IPS-18a (cell line): ENCODE data around the gene ZFTA.

ENCODE experiments used
- H3K27ac ChIP-seq: one replicate; pipeline ENCODE4 v1.5.1; 2013; ENCODE audit warnings: low read length
- H3K27me3 ChIP-seq: one replicate; pipeline ENCODE4 v1.6.1; 2013; ENCODE audit warnings: mild to moderate bottlenecking, low read length; ENCODE audit not compliant: control insufficient read depth, insufficient read depth
- H3K36me3 ChIP-seq: one replicate; pipeline ENCODE4 v1.6.1; 2013; ENCODE audit warnings: low read depth, low read length; ENCODE audit not compliant: control insufficient read depth
- H3K4me1 ChIP-seq: one replicate; pipeline ENCODE4 v1.6.1; 2013; ENCODE audit warnings: low read depth, low read length; ENCODE audit not compliant: control insufficient read depth
- H3K4me3 ChIP-seq: one replicate; pipeline ENCODE4 v1.5.1; 2013; ENCODE audit warnings: low read length
- H3K9ac ChIP-seq: one replicate; pipeline ENCODE4 v1.6.1; 2013; ENCODE audit warnings: mild to moderate bottlenecking, low read length, moderate library complexity
- H3K9me3 ChIP-seq: one replicate; pipeline ENCODE4 v1.6.1; 2013; ENCODE audit warnings: low read depth, low read length; ENCODE audit not compliant: control insufficient read depth

The ZFTA gene

DNA sequence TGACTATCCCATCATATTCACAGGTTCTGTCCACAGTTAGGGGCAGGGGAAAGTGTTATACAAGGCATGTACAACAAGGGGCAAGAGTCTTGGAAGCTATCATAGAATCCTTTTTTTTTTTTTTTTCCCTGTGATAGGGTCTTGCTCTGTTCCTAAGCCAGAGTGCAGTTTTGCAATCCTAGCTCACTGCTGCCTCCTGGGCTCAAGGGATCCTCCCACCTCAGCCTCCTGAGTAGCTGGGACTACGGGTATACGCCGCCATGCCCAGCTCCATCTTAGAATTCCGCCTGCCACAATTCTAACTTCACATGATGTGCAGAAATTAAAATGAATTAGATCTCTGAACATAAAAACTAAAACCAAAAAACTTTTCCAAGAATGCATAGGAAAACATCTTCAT, 31.7 kb downstream of the ZFTA start:
- Histone ChIP-seq H3K36me3 (no peaks in the 10 kb centered on the region), H3K9me3 (no peaks in the 10 kb centered on the region), H3K4me1 (no peaks in the 10 kb centered on the region), H3K9ac (no peak overlapping the region), H3K27ac (no peak overlapping the region), H3K27me3 (no peaks in the 10 kb centered on the region), H3K4me3 (no peak overlapping the region)

GRCh38 chr11:63729326-63729725, 39.2 kb downstream of the ZFTA start:
- Histone ChIP-seq H3K27ac (no peak overlapping the region), H3K4me3 (no peak overlapping the region), H3K36me3 (no peaks in the 10 kb centered on the region), H3K9ac (no peak overlapping the region), H3K4me1 (no peaks in the 10 kb centered on the region), H3K9me3 (no peaks in the 10 kb centered on the region), H3K27me3 (no peaks in the 10 kb centered on the region)

- H3K4me1 ChIP-seq, result no peaks in the 10 kb centered on the region
- H3K27me3 ChIP-seq, result no peaks in the 10 kb centered on the region
- H3K27ac ChIP-seq, result no peak overlapping the region
- H3K9ac ChIP-seq, result no peak overlapping the region
- H3K36me3 ChIP-seq, result peaks cover 8% of the 10 kb centered on the region
- H3K9me3 ChIP-seq, result no peaks in the 10 kb centered on the region
- H3K4me3 ChIP-seq, result no peak overlapping the region
Measured at GRCh38 chr11:63720611-63721010, 48.0 kb downstream of the ZFTA start.

DNA sequence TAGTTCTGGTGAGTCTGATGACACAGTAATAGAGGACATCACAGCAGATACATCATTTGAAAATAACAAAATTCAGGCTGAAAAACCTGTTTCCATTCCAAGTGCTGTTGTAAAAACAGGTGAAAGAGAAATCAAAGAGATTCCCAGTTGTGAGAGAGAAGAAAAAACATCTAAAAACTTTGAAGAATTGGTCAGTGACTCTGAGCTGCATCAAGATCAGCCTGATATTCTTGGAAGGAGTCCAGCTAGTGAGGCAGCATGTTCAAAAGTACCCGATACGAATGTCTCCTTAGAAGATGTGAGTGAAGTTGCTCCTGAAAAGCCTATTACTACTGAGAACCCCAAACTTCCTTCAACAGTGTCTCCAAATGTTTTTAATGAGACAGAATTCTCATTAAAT, 48.6 kb downstream of the ZFTA start:
- no peaks in the 10 kb centered on the region for H3K27me3 ChIP-seq
- no peak overlapping the region for H3K4me3 ChIP-seq
- no peaks in the 10 kb centered on the region for H3K9me3 ChIP-seq
- no peak overlapping the region for H3K9ac ChIP-seq
- H3K36me3 ChIP-seq, result peaks cover 8% of the 10 kb centered on the region
- no peaks in the 10 kb centered on the region for H3K4me1 ChIP-seq
- no peak overlapping the region for H3K27ac ChIP-seq

- no peaks in the 10 kb centered on the region for H3K27me3 ChIP-seq
Measured at GRCh38 chr11:63719001-63719400, 49.6 kb downstream of the ZFTA start.

More at GRCh38 chr11:63719001-63719400, 49.6 kb downstream of the ZFTA start:
- Histone ChIP-seq H3K4me1 (no peaks in the 10 kb centered on the region), H3K9ac (no peak overlapping the region), H3K9me3 (no peaks in the 10 kb centered on the region), H3K4me3 (no peak overlapping the region), H3K27ac (no peak overlapping the region), H3K36me3 (peaks cover 8% of the 10 kb centered on the region)
